Skeletal muscle tissue (tissue), 4 donors: Measurements from ENCODE around the gene SPPL2A. TPM values are rescaled to one million over a fixed set of nuclear protein-coding genes. Genes with fewer than 3 reads are reported as not detected.
"Not testable (repeated sequence)": the region's sequence is repeated elsewhere in the genome, so short reads cannot be mapped to it uniquely, and the experiment has no call there.

Source experiments
- H3K27ac ChIP-seq: one replicate; pipeline ENCODE4 v1.7.0; 2013; ENCODE audit warnings: mild to moderate bottlenecking, low read depth, low read length, inconsistent platforms
- H3K27me3 ChIP-seq, 3 donors: one replicate each; pipeline ENCODE4 v1.7.0; 2013; ENCODE audit warnings: low read length in 3 of 3; ENCODE audit not compliant: control insufficient read depth in 3 of 3, insufficient read depth in 3 of 3
- H3K36me3 ChIP-seq, 3 donors: one replicate each; pipeline ENCODE4 v1.7.0; 2013; ENCODE audit warnings: low read length in 3 of 3; ENCODE audit not compliant: control insufficient read depth in 3 of 3, insufficient read depth in 3 of 3
- H3K4me1 ChIP-seq, 3 donors: one replicate each; pipeline ENCODE4 v1.7.0; 2013; ENCODE audit warnings: low read length in 3 of 3, mild to moderate bottlenecking in 3 of 3; ENCODE audit not compliant: control insufficient read depth in 3 of 3, insufficient read depth in 3 of 3
- H3K4me3 ChIP-seq, 3 donors: one replicate each; pipeline ENCODE4 v1.7.0; 2013; ENCODE audit warnings: low read length in 3 of 3
- H3K9ac ChIP-seq, 3 donors: one replicate each; pipeline ENCODE4 v1.7.0; 2013; ENCODE audit warnings: low read length in 3 of 3, mild to moderate bottlenecking in 3 of 3, moderate library complexity in 2 of 3, low read depth in 1 of 3
- H3K9me3 ChIP-seq, 3 donors: one replicate each; pipeline ENCODE4 v1.7.0; 2013; ENCODE audit warnings: low read length in 3 of 3; ENCODE audit not compliant: control insufficient read depth in 3 of 3
- total RNA-seq: library from RNA; depleted of rRNA; stranded (reverse); fragments of >200 nt; gene quantifications from one replicate; pipeline ENCODE4 v1.2.3, GENCODE V29; 2014
- donor health status: Osteomylitis.

The SPPL2A gene
- total RNA-seq = 33.4 TPM

GRCh38 chr15:50765195-50765967 is at the start of gene SPPL2A:
Gene SPPL2A, minus strand, starts transcription at chr15:50765706. Its CDS starts 173 bp downstream, at chr15:50765533.
- Histone ChIP-seq H3K36me3 (no peaks in the 10 kb centered on the region), H3K27ac (peak within 1 kb of the TSS; percentile 99), H3K4me3 (peak within 1 kb of the TSS; percentile 85 to 93 (median 93)), H3K9me3 (no peaks in the 10 kb centered on the region), H3K27me3 (no peaks in the 10 kb centered on the region), H3K9ac (peak within 1 kb of the TSS; percentile 91 to 97 (median 94)), H3K4me1 (peaks cover 17 to 27% (median 24%) of the 10 kb centered on the region in 3 donors)

DNA sequence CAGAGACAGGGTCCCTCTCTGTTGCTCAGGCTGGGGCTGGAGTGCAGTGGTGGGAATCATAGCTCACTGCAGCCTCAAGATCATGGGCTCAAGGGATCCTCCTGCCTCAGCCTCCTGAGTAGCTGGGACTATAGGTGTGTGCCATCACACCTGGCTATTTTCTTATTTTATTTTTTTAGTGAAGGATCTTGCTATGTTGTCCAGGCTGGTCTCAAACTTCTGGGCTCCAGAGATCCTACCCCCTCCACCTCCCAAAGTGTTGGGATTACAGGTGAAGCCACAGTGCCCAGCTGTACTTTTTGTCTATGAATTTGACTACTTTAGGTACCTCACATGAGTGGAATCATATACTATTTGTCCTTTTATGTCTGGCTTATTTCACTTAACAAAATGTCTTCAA is 49.1 kb upstream of the SPPL2A start:
- H3K36me3 ChIP-seq = no peaks in the 10 kb centered on the region
- H3K4me3 ChIP-seq = no peak overlapping the region
- H3K9ac ChIP-seq = no peak overlapping the region
- H3K27ac ChIP-seq = no peak overlapping the region
- H3K4me1 ChIP-seq = peaks cover 3 to 5% (median 3%) of the 10 kb centered on the region in 3 donors
- H3K9me3 ChIP-seq = no peaks in the 10 kb centered on the region
- H3K27me3 ChIP-seq = no peaks in the 10 kb centered on the region

DNA sequence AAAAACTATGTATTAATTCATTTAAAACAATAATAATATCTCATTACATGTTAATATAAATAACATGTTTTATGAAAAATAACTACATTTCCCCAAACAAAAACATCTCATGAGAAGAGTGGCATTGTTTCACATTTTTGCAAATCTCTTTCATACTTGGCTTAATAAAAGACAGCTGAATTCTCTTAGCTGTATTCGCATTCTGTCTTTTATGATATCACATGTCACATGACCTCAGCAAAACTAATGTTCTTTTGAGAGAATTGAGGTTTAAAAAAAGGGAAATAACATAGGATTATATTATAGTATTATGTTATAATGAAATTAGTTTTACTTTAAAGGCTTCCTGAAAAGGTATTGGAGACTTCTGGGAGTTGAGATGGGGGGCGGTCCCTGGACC is 48.4 kb upstream of the SPPL2A start:
- Histone ChIP-seq H3K9ac (no peak overlapping the region), H3K4me3 (no peak overlapping the region), H3K27me3 (no peaks in the 10 kb centered on the region), H3K36me3 (no peaks in the 10 kb centered on the region), H3K27ac (no peak overlapping the region), H3K9me3 (no peaks in the 10 kb centered on the region), H3K4me1 (peaks cover 0 to 5% (median 3%) of the 10 kb centered on the region in 3 donors)

- Histone ChIP-seq H3K27ac (no peak overlapping the region), H3K36me3 (no peaks in the 10 kb centered on the region), H3K4me3 (no peak overlapping the region), H3K9ac (no peak overlapping the region), H3K27me3 (no peaks in the 10 kb centered on the region), H3K4me1 (peaks cover 0 to 5% (median 3%) of the 10 kb centered on the region in 3 donors), H3K9me3 (no peaks in the 10 kb centered on the region)
Observed at GRCh38 chr15:50813089-50813488, 47.6 kb upstream of the SPPL2A start.

DNA sequence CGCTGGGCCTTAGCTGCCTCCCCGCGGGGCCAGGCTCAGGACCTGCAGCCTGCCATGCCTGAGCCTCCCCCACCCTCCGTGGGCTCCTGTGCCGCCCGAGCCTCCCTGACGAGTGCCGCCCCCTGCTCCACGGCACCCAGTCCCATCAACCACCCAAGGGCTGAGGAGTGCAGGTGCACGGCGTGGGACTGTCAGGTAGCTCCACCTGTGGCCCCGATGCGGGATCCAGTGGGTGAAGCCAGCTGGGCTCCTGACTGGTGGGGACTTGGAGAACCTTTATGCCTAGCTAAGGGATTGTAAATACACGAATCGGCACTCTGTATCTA is 46.6 kb upstream of the SPPL2A start:
- not testable (repeated sequence) for H3K9me3 ChIP-seq, H3K9ac ChIP-seq, H3K4me3 ChIP-seq, H3K27ac ChIP-seq, H3K4me1 ChIP-seq, H3K27me3 ChIP-seq, H3K36me3 ChIP-seq

GRCh38 chr15:50811461-50812180 is 46.1 kb upstream of the SPPL2A start:
- H3K4me1 ChIP-seq, H3K36me3 ChIP-seq, H3K4me3 ChIP-seq, H3K27me3 ChIP-seq, H3K9me3 ChIP-seq, H3K9ac ChIP-seq, H3K27ac ChIP-seq: not testable (repeated sequence)

GRCh38 chr15:50810128-50810527 is 44.6 kb upstream of the SPPL2A start:
- Histone ChIP-seq H3K36me3 (no peaks in the 10 kb centered on the region), H3K4me3 (no peak overlapping the region)

GRCh38 chr15:50808728-50809127 is 43.2 kb upstream of the SPPL2A start:
- Histone ChIP-seq H3K9me3 (no peaks in the 10 kb centered on the region), H3K4me3 (no peak overlapping the region), H3K36me3 (no peaks in the 10 kb centered on the region), H3K27me3 (no peaks in the 10 kb centered on the region), H3K27ac (no peak overlapping the region), H3K9ac (no peak overlapping the region), H3K4me1 (no peaks in the 10 kb centered on the region)

More at GRCh38 chr15:50810128-50810527, 44.6 kb upstream of the SPPL2A start:
- H3K27ac ChIP-seq = no peak overlapping the region
- no peaks in the 10 kb centered on the region for H3K9me3 ChIP-seq
- H3K9ac ChIP-seq = no peak overlapping the region
- no peaks in the 10 kb centered on the region for H3K4me1 ChIP-seq
- no peaks in the 10 kb centered on the region for H3K27me3 ChIP-seq

DNA sequence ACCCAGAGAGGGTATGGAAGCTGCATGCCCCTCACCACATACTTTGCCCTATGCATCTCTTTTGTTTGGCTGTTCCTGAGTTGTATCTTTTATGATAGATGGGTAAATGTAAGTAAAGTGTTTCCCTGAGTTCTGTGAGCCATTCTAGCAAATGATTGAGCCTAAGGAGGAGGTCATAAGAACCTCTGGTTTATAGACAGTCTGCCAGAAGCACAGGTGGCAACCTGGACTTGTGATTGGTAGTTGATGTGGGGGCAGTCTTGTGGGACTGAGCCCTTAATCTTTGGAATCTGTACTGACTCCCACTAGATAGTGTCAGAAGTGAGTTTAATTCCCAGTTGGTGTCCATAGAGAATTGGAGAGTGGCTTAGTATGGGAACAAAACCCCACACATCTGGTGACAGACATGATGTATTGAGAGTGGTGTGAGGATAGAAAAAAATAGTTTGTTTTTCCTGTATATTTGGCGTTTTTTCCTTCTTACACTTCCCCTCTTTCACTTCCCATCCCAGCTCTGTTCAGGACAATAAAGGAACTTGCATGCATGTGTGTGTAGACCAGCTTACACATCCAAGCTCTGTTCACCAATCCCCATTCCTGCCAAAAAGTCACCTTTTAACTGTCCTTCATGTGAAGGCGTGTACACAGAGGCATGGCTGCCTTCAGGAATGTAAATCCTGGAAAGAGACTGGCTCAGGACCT is 38.1 kb upstream of the SPPL2A start:
- H3K27me3 ChIP-seq = no peaks in the 10 kb centered on the region
- peaks cover 2 to 5% (median 4%) of the 10 kb centered on the region in 3 donors for H3K4me1 ChIP-seq
- no peaks in the 10 kb centered on the region for H3K36me3 ChIP-seq
- H3K27ac ChIP-seq = no peak overlapping the region
- H3K9ac ChIP-seq = no peak overlapping the region
- H3K9me3 ChIP-seq = no peaks in the 10 kb centered on the region
- no peak overlapping the region for H3K4me3 ChIP-seq

DNA sequence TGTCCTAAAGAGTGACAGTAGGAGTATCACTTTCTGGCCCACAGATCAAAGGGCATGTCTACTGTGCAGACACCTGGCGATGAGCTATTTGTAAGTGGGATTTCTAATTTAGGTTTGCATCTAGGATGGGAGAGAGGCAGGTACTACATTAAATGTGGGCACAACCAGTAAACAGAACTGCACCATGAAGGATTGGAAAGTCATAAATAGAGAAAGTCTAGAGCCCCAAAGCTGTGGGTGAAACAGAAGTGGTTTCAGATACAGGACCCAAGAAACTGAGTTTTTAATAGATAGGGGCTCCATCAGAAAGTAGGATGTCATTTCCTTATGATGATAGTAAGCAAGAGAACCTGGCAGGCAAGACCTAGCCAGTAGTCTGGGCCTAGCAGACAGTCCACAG is 35.2 kb upstream of the SPPL2A start:
- H3K9ac ChIP-seq = no peak overlapping the region
- H3K27me3 ChIP-seq = no peaks in the 10 kb centered on the region
- no peak overlapping the region for H3K27ac ChIP-seq
- peaks cover 2 to 12% (median 11%) of the 10 kb centered on the region in 3 donors for H3K4me1 ChIP-seq
- H3K36me3 ChIP-seq = no peaks in the 10 kb centered on the region
- no peaks in the 10 kb centered on the region for H3K9me3 ChIP-seq
- no peak overlapping the region for H3K4me3 ChIP-seq
